GM08714 (cell line): ENCODE measurements around the gene DNAJC1.

Source experiments
- H3K4me3 ChIP-seq: fragments of 200-500 bp; sonication (Bioruptor generic); 2 replicates; pipeline ENCODE4 v1.5.1; 2014; ENCODE audit warnings: mild to moderate bottlenecking, low read length, inconsistent platforms
- ZNF274 ChIP-seq: IDR thresholded peaks from 2 replicates; pipeline ENCODE4 v1.6.1; 2012; ENCODE audit warnings: mild to moderate bottlenecking, low read depth, low read length

The DNAJC1 gene

DNA sequence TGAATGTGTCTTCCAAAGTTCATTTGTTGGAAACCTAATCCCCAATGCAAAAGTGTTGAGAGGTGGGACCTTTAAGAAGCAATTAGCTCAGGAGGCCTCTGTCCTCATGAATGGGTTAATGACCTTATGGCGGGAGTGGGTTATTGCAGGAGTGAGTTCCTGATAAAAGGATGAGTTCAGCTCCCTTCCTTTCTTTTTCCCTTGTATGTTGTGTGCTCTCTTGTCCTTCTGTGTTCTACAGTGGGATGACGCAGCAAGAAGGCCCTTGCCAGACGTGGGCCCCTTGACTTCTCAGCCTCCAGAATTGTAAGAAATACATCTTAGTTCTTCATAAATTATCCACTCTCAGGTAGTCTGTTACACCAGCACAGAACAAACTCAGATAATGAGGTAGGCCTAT lies 206.0 kb downstream of the DNAJC1 start:
- no peak overlapping the region for H3K4me3 ChIP-seq
- no peak for TF ChIP-seq ZNF274

DNA sequence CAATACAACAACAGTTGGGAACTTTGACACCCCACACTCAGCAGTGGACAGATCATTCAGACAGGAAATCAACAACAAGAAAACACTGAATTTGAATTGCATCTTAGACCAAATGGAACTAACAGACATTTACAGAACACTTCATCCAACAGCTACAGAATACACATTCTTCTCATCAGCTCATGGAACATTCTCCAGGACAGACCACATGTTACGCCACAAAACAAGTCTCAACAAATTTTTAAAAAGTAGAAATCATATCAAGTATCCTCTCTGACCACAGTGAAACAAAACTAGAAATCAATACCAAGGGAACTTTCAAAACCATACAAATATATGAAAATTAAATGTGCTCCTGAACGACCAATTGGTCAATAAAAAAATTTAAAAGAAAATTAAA lies 212.3 kb downstream of the DNAJC1 start:
- TF ChIP-seq ZNF274 = no peak
- H3K4me3 ChIP-seq = no peak overlapping the region

- H3K4me3 ChIP-seq = no peak overlapping the region
- TF ChIP-seq ZNF274 = no peak
Measured at GRCh38 chr10:21776883-21777282, 226.6 kb downstream of the DNAJC1 start.

GRCh38 chr10:21771219-21771618 lies 232.3 kb downstream of the DNAJC1 start:
- H3K4me3 ChIP-seq = no peak overlapping the region
- no peak for TF ChIP-seq ZNF274

GRCh38 chr10:21769041-21769440 lies 234.5 kb downstream of the DNAJC1 start:
- TF ChIP-seq ZNF274 = no peak
- no peak overlapping the region for H3K4me3 ChIP-seq

DNA sequence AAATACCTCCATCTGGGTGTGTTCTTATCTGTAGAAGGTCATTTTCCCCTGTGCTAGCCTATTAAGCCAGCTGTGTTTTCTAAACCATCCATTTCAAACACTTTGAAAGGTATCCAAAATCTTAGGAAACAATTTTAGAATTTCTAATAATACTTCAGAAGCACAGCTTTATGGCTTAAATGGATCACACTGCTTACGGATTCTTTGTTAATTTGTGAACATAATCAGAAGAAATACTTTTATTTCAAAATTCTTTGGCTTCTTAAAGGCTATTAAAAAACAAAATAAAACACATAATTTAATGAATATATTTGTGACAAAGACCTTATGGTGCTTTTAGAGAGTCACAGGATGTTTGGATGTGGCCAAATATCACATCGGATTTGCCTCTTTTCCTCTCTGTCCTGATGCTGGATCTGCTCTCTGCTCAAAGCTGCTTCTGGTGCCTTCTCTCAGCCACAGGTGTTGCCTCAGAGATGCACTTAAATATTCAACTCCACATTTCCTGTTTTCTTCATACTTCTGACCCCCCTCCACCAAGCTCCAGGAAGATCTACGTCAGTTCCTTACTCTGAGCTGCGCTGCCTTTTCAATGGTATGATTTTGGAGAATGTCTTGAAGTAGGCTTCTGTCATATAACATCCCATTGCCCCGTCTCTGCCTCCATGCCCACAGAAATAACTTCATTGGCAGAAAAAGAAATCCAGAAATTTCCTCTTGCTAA lies 238.9 kb downstream of the DNAJC1 start:
- no peak overlapping the region for H3K4me3 ChIP-seq
- no peak for TF ChIP-seq ZNF274

- no peak overlapping the region for H3K4me3 ChIP-seq
- no peak for TF ChIP-seq ZNF274
Measured at GRCh38 chr10:21760332-21760731, 243.2 kb downstream of the DNAJC1 start.

DNA sequence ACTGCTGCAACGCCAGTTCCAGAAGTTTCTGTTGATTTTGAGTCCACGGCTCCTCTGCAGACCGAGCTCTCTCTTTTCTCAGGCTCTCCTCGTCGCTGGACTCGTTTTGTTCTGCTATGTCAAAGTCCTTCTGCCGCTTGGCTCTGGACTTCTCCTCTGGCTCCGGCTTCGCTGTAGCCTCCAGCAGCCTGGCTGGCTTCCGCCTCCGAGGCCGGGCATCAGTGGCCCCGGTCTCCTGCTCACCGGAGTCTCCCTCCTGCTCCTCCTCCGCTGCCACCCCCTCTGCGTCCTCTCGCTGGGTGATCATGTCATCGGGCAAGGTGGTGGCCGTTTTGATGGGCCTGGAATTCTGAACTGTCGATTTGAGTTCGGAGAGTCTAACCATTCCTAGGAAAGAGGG lies 244.3 kb downstream of the DNAJC1 start:
- no peak overlapping the region for H3K4me3 ChIP-seq
- TF ChIP-seq ZNF274 = no peak

- TF ChIP-seq ZNF274 = no peak
- no peak overlapping the region for H3K4me3 ChIP-seq
Measured at GRCh38 chr10:21758696-21759095, 244.8 kb downstream of the DNAJC1 start.

GRCh38 chr10:21758239-21758638 lies 245.3 kb downstream of the DNAJC1 start:
- no peak for TF ChIP-seq ZNF274
- no peak overlapping the region for H3K4me3 ChIP-seq

GRCh38 chr10:21757185-21757901 lies 246.2 kb downstream of the DNAJC1 start:
- no peak overlapping the region for H3K4me3 ChIP-seq
- TF ChIP-seq ZNF274 = no peak

DNA sequence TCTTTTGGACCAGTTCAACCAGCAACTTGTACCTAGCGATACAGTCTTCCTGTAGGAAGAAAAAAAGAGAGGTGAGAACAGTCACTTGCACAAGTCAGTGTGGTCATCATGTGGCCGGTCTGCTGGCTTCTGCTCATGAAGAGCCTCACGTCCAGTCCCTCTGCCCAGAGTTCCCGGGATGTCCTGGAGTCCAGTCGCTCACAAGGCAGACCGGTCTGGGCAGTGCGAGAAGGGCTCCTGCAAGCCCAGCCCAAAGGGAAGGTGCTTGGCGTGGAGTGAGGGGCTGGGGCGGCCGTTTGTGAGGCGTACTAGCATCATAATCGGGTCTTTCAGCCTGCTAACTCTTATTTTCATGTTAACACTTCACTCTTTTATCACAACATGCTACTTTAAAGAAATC lies 246.8 kb downstream of the DNAJC1 start:
- H3K4me3 ChIP-seq = no peak overlapping the region
- TF ChIP-seq ZNF274 = no peak

DNA sequence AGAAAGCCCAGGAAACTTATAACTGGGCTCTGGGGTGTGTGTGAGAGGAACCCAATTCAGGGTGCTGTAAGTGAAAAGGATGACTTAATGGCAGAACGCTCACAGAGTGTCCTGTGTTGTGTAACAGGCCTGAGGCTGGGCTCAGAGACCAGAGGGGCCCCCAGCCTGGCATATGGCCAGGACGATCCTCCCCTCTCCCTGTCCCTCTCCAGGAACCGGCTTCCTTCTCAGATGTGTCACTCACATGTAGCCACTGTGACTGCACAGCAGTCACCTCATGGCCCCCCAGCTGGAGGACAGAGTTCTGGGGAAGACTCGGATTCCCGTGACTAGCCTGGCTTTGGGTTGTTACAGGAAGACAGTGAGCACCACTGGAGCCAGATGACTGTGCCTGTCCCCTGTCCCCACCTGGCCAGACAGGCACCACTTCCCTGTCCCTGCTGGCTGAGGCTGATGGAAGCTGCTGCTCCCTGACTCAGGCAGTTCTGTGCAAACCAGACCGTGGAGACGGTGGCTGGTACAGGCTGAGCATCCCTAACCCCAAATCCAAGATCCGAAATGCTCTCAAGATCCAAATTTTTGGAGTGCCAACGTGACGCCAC lies 249.0 kb downstream of the DNAJC1 start:
- H3K4me3 ChIP-seq = no peak overlapping the region
- TF ChIP-seq ZNF274 = no peak

- no peak overlapping the region for H3K4me3 ChIP-seq
- no peak for TF ChIP-seq ZNF274
Measured at GRCh38 chr10:21753497-21754270, 249.8 kb downstream of the DNAJC1 start.
